Left hindlimb (tissue), 1 donor: ENCODE measurements around the gene SYP.
A peak's percentile ranks its signal among the peaks of the same experiment; 100 is the strongest.

Experiments used
- DNase-seq: peaks from one replicate; pipeline ENCODE4 v3.0.0-alpha.2; 2018

The SYP gene

DNA sequence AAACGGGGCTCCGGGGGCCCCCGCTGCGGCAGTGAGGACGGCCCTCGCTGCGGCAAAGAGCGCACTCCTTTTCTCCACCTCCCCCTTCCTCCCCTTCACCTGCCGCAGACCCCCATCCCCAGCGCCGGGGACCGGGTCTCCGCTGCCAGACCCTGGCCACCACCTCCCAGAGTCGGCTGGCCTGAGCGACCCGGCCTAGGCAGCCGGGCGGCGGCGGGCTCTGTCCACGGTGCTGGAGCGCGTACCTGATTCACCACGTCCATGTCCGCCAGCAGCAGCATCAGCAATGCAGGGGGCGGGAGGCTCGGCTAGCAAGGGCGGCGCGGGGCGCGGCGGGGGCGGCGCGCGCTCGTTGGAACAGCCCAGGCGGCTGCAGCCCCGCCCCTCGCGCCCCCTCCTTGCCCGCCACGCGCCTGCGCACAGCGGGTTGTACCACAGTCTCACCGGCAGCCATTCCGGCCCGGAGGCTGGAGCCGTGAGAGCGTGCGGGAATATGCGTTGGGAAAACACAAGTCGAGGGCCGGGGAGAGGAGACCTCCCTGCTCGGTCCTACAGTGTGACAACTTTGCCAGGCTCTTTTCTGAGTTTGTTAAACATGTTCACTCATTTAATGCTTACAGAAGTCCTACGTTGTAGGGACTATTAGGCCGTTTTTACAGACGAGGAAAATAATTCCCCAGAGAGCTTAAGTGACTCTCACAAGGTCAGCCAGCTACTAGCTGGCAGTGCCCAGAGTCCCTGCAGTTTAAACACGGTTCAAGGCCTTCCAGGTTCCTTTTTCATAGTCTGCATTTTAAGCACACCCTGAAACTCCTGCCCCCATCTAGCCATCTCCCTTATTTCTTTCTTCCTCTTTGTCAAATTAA is at the start of gene SYP:
TSS of gene SYP (minus strand) at position 288 of the 866 bp plus-strand sequence. CDS start at position 281, 7 bp downstream.
- DNase-seq = peak; percentile 89

DNA sequence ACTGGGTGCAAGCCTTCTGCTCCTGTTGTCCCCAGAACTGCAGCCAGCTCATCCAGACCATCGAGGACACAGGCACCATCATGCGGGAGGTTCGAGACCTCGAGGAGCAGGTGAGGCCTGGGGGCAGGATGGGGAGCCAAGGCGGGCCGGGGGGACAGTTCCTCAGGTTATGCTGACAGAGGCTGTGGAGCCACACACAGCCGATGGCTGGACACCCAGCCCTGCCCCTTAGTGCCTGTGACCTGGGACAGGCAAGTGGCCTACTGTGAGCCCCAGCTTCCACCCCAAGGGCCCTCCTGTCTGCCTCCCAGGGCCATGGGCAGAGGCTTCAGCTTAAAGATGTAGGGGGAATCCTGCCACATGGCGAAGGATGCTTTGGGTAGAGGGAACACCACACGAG is 49.6 kb upstream of the SYP start:
- no peak for DNase-seq

DNA sequence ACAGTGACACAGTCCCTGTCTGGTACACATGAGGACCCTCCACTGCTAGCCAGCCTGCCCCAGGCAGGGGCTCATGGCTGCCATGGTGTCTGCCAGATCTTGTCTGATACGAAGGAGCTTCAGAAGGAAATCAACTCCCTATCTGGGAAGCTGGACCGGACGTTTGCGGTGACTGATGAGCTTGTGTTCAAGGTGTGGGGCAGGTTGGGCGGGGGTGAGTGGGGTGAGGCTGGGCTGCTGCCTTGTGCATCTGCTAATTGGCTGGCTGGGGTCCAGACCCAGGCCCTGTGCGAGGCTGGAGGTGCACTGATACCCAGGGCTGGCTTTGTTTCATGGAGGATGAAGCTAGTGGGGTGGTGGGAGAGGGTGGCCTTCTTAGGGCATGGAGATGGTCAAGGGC is 49.1 kb upstream of the SYP start:
- DNase-seq = no peak

DNA sequence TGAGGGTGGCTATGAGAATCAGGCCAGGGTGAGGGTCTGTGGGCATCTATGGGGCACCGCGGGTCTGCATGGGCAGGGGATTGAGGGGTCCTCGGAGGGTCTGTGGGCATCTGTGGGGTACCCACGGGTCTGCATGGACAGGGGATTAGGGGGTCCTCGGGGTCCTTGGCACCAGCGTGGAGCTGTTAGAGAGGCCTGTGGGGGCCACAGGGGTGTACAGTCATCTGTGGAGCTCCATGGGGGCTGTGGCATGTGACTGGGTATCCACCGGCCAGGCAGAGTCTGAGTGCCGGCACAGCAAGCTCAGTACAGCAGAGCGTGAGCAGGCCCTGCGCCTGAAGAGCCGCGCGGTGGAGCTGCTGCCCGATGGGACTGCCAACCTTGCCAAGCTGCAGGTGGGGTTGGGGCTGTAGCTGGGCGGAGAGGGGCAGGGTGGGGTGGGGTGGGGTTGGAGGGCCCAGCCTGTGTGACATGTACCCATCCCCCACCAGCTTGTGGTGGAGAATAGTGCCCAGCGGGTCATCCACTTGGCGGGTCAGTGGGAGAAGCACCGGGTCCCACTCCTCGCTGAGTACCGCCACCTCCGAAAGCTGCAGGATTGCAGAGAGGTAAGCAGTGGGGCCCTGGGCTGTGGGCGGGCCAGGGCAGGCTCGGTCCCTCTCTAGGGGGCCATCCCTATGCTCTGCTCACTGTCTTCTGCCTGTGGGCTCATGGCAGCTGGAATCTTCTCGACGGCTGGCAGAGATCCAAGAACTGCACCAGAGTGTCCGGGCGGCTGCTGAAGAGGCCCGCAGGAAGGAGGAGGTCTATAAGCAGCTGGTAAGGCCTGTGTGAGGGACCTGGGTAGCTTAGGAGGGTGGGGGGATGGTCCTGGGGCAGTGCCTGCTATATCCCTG is 48.2 kb upstream of the SYP start:
- no peak for DNase-seq

DNA sequence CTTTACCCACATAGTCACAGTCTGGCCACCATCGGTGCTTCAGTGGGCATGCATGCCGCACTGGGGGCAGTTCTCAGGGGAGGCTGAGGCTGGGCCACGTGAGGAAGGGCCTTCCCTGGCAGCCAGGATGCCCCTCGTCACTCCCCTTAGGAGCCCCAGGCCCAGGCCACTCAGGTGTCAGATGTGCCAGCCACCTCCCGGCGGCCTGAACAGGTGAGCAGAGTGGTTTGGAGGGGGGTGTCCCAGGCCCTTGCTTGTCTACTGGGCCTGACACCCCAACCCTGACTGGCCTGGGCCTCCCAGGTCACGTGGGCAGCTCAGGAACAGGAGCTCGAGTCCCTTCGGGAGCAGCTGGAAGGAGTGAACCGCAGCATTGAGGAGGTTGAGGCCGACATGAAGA is 47.4 kb upstream of the SYP start:
- no peak for DNase-seq

DNA sequence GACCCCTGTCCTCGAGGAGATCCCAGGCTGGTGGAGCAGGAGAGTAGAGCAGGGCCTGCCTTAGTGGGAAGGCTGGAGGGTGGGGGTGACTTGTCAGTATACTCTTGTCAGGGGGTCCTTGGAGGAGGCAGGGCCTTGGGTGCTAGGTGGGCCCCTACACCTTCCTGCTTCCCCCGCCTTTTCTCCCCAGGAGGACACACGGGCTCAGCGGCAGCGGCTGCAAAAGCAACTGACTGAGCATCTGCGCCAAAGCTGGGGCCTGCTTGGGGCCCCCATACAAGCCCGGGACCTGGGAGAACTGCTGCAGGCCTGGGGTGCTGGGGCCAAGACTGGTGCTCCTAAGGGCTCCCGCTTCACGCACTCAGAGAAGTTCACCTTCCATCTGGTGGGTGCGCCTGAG is 46.5 kb upstream of the SYP start:
- DNase-seq = no peak

DNA sequence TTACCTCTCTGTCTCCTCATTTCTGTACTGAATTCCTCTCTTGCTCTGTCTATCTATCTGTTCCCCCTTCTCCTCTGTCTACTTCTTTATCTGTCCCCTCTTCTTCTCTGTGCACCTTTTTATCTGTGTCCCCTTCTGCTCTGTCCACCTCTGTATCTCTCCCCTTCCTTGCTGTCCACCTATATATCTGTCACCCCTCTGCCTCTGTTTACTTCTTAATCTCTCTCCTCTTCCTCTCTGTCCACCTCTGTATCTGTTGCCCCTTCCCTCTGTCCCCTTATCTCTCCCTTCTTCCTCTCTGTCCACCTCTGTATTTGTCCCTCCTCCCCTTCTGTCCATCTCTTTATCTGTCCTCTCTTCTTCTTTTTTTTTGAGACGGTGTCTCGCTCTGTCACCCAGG is 44.2 kb upstream of the SYP start:
- no peak for DNase-seq

DNA sequence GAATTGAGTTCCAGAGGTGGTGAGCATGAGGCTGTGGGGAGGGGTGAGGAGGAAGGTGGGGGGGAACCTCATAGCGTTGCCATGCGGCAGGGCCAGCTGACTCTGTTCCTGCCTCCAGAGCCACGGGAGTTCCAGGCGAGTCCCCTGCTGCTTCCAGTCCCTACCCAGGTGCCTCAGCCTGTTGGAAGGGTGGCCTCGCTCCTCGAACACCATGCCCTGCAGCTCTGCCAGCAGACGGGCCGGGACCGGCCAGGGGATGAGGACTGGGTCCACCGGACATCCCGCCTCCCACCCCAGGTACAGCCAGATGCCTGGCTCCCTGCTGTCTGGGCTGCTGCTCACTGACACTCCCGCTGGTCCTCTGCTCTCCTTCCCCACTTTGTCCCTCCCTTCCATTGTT is 43.2 kb upstream of the SYP start:
- DNase-seq = no peak

DNA sequence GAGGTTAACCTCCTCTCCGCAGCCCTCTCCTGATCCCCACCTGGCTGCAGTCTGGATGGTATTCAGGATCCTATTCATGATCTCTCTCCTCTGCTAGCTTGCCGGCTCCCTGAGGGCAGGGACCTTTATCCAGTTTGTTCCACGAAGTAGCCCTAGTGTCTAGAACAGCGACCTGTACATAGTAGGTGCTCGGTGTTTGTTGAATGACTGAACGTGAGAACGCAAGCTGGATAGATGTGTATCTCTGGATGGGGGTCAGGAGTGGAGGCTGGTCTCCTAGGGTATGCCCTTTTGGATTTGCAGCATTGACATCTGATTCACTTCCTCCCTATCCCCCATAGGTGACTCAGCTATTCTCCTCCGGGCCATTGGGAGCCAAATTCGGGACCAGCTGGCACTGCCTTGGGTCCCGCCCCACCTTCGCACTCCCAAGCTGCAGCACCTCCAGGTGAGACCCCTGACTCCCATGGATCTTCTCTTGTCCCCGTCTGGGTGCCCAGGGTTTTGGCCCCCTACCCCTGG is 42.6 kb upstream of the SYP start:
- no peak for DNase-seq

DNA sequence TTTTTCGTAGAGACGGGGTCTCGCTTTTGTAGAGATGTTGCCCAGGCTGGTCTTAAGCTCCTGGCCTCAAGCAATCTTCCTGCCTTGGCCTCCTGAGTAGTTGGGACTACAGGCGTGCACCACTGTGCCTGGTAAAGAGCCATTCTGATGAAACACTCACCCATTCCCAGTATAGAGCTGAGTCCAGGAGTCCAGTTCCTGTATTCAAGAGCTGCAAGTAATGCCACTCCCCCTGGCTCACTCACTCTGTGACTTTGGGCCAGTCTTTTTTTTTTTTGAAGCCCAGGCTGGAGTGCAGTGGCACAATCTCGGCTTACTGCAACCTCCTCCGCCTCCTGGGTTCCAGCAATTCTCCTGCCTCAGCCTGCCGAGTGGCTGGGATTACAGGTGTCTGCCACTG is 38.7 kb upstream of the SYP start:
- DNase-seq = no peak

DNA sequence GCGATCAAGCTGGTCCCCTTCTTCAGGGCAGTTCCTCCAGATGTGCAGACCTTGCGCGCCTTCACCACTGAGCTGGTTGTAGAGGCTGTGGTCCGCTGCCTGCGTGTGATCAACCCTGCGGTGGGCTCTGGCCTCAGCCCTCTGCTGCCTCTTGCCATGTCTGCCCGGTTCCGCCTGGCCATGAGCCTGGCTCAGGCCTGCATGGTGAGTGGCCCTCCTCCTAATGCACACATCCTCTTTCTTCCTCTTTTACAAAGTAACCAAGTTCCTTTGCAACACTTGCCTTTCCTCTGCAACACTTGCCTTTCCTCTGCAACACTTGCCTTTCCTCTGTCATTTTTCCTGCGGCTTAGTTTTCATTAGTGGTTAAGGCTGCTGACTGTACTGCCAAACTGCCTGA is 37.1 kb upstream of the SYP start:
- DNase-seq = no peak

DNA sequence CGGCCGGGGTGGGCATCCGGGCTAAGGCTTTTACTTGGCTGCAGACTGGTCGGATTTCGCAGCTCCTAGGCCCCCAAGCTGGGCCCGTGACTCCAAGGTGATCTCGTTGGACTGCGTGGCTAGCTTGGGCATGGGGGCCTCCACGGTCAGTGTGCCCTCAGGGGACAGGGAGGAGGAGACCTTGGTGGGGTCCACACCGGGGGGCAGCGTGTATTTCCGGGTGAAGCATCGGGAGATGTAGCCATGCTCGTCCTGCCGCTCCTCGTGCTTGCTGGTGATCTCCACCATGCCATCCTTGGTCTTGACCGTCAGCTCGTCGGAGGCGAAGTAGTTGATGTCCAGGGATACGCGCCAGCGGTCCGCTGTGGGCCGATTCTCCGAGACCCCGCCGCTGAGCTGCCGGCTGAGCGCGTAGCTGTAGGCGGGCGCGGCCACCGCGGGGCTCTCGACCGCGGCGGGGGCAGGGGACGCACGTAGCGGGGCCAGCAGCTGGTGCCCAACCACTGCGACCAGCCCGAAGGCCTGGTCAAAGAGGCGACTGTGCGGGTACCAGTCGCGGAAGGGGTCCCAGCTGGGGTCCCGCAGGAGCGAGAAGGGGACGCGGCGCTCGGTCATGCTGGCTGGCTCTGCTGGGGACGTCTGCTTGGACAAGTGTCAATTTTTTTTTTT is 34.0 kb upstream of the SYP start:
- DNase-seq = no peak

DNA sequence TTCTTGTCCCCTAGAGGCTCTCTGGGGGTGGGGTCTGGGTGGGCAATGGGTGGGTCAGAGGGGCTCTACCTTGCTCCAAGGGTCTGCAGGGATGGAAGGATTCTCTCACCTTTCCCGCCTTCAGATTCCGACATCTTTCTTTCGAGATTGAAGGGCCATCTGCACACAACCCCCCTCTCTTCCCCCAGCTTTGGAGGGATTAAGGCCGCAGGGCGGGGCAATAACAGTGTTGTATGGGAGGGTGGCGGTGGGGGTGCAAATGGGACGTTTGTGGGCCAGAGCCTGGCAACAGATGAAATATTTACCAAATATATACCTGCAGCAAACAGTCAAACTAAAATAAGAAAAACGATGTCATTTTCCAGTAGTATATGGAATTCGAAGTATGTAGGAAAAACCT is 33.2 kb upstream of the SYP start, which contains the start of gene CACNA1F:
TSS of gene CACNA1F (minus strand) at position 165 of the 400 bp plus-strand sequence. CDS start at position 134, 31 bp downstream.
- DNase-seq = no peak

DNA sequence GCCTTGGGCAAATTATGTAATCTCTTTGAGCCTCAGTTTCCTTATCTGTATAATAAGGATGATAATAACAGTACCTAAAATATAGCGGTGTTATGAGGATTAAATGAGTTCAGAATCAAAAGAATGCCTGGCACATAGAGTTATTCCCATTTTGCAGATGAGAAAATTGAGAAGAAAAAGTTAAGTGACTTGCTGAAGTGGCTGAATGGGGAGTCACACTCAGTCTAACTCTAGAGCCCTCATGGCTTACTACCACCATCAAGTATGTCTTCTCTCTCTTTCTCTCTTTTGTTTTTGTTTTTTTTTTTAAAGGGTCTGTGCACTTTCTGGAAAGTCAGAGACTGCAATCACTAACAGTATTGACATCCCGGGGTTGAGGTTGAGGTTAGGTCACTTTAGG is 32.5 kb upstream of the SYP start:
- no peak for DNase-seq

DNA sequence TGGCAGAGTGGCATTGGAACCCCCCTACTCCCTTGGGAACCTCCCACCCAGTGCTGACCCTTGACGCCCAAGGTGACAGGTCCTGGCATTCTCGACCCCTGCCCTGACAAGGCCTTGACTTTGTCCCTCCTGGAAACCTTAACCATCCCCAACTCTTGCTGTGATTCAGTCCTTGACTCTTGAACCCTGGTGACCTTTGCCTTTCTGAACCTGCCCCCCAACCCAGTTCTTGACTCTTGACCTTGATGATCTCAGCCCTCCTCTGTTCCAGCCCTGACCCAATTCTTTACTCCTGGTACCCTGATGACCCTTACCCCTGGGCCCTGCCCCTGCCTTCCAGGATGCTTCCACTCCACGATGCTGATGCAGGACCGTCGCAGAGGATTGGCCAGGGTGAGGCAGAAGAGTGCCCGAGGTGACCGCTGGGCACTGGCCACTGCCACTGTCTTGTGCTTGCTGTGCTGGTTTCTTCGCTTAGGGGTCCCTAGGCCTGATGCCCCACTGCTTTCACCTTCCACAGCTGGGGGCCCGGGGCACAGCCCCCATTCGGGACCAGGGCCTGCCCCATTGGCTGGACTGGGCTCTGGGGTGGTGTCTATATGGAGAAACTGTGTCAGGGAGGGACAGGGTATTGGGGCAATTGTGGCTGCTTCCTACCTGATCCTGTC is 31.5 kb upstream of the SYP start:
- DNase-seq = no peak

DNA sequence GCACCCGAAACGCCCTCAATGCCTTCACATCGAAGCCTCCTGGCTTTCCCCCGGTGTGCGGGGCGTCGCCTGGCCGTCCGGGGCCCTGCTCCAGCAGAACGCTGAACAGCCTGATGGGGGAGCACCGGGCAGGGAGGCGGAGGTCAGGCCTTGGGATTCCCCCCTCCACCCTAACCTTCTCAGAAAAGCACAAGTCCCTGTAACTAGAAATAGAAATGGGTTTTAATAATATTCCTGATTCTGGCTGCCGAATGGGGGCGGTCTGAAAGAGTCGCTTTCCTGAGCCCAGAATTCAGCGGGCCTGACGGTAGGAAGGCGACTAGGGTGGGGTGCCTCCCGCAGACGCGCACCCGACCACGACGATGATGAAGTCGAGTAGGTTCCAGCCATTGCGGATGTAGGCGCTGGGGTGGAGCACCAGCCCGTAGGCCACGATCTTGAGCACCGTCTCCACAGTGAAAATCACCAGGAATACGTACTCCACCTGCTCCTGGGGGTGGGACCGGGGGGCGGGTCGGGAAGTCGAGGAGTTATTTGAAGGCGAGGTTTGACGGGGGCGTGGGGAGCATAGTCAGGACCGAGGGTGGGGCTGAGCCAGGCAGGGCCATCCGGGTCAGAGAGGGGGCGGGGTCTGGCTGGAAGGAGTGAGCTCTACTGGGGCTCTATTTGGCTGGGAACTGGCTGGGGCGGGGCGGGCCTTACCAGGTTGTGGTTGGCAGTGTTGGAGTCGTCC is 30.7 kb upstream of the SYP start:
- DNase-seq = no peak

DNA sequence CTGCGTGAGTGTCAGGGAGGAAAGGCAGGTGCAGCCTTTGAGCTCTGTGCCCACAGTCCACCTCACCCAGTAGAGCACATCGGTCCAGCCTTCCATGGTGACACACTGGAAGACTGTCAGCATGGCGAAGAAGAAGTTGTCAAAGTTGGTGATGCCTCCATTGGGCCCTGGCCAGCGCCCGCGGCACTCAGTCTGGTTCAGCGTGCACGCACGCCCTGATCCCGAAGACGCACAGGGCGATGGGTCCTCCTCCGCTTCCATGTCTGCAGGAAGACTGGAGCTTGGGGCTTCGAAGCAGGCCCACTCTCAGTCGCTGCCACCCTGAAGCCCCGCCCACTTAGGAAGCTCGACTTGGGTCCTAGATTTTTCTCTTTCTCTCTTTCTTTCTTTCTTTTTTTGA is 28.2 kb upstream of the SYP start:
- DNase-seq = no peak

DNA sequence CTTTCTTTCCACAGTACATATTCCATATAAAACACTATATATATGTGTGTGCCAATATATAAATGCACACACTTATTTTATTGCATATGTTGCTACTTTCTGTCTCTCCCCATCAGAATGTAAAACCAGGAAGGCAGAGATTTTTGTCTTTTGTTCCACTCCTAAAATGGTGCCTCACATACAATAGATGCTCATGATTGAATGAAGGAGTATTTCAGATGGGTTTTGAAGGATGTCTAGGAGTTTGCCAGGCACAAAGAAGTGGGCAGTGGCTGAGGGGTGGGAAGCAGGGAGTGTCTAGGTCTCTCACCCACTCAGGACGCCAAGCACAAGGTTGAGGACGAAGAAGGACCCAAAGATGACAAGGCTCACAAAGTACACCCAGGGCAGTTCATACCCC is 27.7 kb upstream of the SYP start:
- DNase-seq = no peak

DNA sequence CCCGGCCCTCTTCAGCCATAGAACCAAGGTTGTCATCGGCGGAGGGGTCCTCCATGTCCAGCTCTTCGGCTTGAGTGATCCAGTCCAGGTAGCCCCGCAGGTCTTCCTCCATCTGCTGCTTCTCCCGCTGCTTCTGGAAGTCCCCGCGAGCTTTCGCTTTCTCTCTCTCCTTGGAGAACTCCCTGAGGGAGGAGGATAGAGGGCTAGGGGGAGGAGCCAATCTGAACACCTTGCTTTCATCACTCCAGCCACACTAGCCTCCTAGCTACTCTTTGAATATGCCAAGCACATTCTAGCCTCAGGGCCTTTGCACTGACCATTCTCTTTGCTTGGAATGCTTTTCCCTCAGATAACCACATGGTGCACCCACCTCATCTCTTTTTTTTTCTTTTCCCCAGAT is 27.0 kb upstream of the SYP start:
- DNase-seq = no peak

DNA sequence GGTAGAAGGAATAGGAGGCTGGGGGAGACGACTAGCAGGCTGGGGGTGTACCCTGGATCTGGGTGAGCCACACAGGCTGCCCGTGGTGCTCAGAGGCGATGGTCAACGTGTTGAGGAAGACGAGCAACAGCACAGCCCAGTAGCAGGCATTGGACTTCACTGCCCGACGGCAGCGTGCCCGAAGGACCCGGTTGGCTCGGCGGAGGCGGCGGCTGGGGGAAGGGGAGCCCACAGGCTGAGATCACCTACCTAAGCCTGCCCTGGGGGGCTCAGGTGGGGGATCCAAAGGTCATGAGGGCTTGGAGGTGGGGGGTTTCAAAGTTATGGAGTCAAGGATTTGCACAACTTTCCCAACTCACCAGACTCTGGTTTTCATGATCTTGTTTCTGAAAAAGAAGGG is 25.9 kb upstream of the SYP start:
- no peak for DNase-seq

DNA sequence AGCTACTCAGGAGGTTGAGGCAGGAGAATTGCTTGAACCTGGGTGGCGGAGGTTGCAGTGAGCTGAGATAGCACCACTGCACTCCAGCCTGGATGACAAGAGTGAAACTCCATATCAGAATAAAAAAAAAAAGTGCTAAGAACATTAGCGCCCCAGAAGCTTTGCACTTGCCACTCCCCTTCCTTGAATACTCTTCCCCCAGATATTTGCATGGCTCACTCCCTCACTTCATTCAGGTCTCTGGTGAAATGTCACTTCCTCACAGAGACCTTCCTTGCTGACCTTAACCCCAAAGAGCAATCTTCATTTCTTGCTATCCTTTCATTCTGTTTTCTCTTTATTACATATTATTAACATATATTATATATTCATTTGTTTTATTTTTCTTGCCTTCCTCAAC is 21.9 kb upstream of the SYP start:
- DNase-seq = no peak

DNA sequence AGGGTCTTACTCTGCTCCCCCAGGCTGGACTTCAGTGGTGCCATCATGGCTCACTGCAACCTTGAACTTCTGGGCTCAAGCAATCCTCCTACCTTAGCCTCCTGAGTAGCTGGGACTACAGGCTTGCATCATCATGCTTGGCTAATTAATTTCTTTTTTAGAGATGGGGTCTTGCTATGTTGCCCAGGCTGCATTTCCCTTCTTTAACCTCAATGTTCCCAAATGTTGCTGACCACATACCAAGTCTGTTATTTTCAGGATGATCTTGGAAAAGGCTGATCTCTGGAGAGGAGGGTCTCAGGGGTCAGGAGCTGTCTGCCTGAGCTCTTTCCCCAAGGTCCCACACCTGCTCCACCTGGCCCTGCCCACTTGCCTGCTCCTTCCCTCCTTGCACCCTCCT is 20.1 kb upstream of the SYP start:
- no peak for DNase-seq
